Progenitor cell of endocrine pancreas (in vitro differentiated cells): ENCODE results near the gene MRTFA. TPM values are rescaled to one million over a fixed set of nuclear protein-coding genes. Genes with fewer than 3 reads are reported as not detected.
"Not testable (repeated sequence)": the region's sequence is repeated elsewhere in the genome, so short reads cannot be mapped to it uniquely, and the experiment has no call there.

Source experiments
- DNase-seq: peaks from one replicate; pipeline ENCODE4 v3.0.0; 2021; ENCODE audit warnings: low spot score; ENCODE audit not compliant: unreplicated experiment
- H3K27ac Mint-ChIP-seq: 2 replicates; pipeline ENCODE4 v1.8.0; 2021; ENCODE audit warnings: mild to moderate bottlenecking, moderate library complexity, mixed read lengths
- H3K27me3 Mint-ChIP-seq: 2 replicates; pipeline ENCODE4 v1.8.0; 2021; ENCODE audit warnings: mixed read lengths
- H3K36me3 Mint-ChIP-seq: 2 replicates; pipeline ENCODE4 v1.8.0; 2022; ENCODE audit warnings: mixed read lengths; ENCODE audit not compliant: insufficient read depth
- H3K4me1 Mint-ChIP-seq: 2 replicates; pipeline ENCODE4 v1.8.0; 2021; ENCODE audit warnings: low read depth, mixed read lengths
- H3K4me3 Mint-ChIP-seq: 2 replicates; pipeline ENCODE4 v1.8.0; 2021; ENCODE audit warnings: low read depth, mild to moderate bottlenecking, moderate library complexity, mixed read lengths
- H3K9me3 Mint-ChIP-seq: 2 replicates; pipeline ENCODE4 v1.8.0; 2021; ENCODE audit warnings: low read depth, mixed read lengths
- total RNA-seq: library from RNA; stranded (reverse); gene quantifications from 2 replicates; pipeline ENCODE4 v1.2.1, GENCODE V29; 2021
- TF ChIP-seq, protein P1 (sequence below): fragments of 200-600 bp; sonication (generic); IDR thresholded peaks from one replicate; pipeline ENCODE4 v1.5.0; 2021; ENCODE audit warnings: antibody characterized with exemption, mild to moderate bottlenecking; ENCODE audit not compliant: unreplicated experiment

MRTFA gene
- total RNA-seq, 1 donor from 2014 or later = 61.9 TPM

- H3K36me3 Mint-ChIP-seq = peaks cover 10% of the 10 kb centered on the region
- H3K27me3 Mint-ChIP-seq = no peaks in the 10 kb centered on the region
- TF ChIP-seq, protein P1, sequence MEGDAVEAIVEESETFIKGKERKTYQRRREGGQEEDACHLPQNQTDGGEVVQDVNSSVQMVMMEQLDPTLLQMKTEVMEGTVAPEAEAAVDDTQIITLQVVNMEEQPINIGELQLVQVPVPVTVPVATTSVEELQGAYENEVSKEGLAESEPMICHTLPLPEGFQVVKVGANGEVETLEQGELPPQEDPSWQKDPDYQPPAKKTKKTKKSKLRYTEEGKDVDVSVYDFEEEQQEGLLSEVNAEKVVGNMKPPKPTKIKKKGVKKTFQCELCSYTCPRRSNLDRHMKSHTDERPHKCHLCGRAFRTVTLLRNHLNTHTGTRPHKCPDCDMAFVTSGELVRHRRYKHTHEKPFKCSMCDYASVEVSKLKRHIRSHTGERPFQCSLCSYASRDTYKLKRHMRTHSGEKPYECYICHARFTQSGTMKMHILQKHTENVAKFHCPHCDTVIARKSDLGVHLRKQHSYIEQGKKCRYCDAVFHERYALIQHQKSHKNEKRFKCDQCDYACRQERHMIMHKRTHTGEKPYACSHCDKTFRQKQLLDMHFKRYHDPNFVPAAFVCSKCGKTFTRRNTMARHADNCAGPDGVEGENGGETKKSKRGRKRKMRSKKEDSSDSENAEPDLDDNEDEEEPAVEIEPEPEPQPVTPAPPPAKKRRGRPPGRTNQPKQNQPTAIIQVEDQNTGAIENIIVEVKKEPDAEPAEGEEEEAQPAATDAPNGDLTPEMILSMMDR = no peak
- no peak for DNase-seq
- no peak overlapping the region for H3K27ac Mint-ChIP-seq
- peaks cover 3% of the 10 kb centered on the region for H3K4me1 Mint-ChIP-seq
- no peak overlapping the region for H3K4me3 Mint-ChIP-seq
- H3K9me3 Mint-ChIP-seq = peaks cover 7% of the 10 kb centered on the region
These were observed 9.7 kb downstream of the MRTFA start for GRCh38 chr22:40626851-40627250.

DNA sequence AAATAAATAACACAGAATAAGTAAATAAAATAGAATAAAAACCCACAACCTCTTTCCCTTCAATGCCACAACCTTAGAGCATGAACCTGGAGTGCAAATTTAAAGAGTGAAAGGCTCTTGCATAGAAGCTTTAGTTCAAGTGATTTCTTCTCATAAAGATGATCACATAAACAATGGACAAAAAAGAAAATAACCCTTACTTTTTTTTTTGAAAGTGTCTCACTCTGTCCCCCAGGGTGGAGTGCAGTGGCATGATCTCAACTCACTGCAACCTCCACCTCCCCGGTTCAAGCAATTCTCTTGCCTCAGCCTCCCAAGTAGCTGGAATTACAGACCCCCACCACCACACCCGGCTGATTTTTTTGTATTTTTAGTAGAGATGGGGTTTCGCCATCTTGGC lies 10.7 kb downstream of the MRTFA start:
- H3K9me3 Mint-ChIP-seq = peaks cover 15% of the 10 kb centered on the region
- not testable (repeated sequence) for H3K27ac Mint-ChIP-seq, H3K4me3 Mint-ChIP-seq, DNase-seq, H3K27me3 Mint-ChIP-seq, H3K4me1 Mint-ChIP-seq
- H3K36me3 Mint-ChIP-seq = peaks cover 15% of the 10 kb centered on the region

- Mint-ChIP-seq H3K36me3 (peaks cover 20% of the 10 kb centered on the region), H3K9me3 (peaks cover 20% of the 10 kb centered on the region)
- not testable (repeated sequence) for H3K4me1 Mint-ChIP-seq, H3K27me3 Mint-ChIP-seq, DNase-seq, H3K4me3 Mint-ChIP-seq, H3K27ac Mint-ChIP-seq
These were observed 11.2 kb downstream of the MRTFA start for GRCh38 chr22:40625281-40625680.

- TF ChIP-seq, protein P1 = no peak
- Mint-ChIP-seq H3K36me3 (peaks cover 20% of the 10 kb centered on the region), H3K4me1 (peaks cover 3% of the 10 kb centered on the region), H3K27ac (peak overlapping the region; percentile 80), H3K4me3 (no peak overlapping the region), H3K27me3 (no peaks in the 10 kb centered on the region), H3K9me3 (peaks cover 20% of the 10 kb centered on the region)
- DNase-seq = no peak
These were observed 11.7 kb downstream of the MRTFA start for GRCh38 chr22:40624770-40625169.

- Mint-ChIP-seq H3K4me1 (peaks cover 4% of the 10 kb centered on the region), H3K9me3 (peaks cover 23% of the 10 kb centered on the region), H3K27ac (no peak overlapping the region), H3K27me3 (no peaks in the 10 kb centered on the region), H3K4me3 (no peak overlapping the region), H3K36me3 (peaks cover 31% of the 10 kb centered on the region)
- TF ChIP-seq, protein P1 = no peak
- DNase-seq = no peak
These were observed 15.0 kb downstream of the MRTFA start for GRCh38 chr22:40621309-40622151.

DNA sequence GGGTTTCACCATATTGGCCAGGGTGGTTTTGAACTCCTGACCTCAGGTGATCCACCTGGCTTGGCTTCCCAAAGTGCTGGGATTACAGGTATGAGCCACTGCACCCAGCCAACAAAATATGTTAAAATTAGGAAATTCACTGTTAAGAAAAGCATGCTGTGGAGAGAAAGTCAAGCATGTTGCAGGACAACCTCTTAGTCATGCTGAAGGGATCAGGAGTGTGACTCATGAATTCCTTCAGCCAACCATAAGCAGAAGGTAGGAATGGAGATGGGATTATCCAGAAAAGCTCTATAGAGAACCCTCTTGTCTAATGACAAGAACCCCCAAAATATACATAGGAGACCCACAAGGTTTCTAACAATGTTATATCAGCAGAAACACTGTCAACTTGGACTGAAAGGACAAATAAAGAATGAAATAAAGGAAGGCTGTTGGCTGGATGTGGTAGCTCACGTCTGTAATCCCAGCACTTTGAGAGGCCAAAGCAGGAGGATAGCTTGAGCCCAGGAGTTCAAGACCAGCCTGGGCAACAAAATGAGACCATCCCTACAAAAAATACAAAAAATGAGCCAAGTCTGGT lies 16.0 kb downstream of the MRTFA start:
- DNase-seq = no peak
- H3K4me3 Mint-ChIP-seq = no peak overlapping the region
- H3K27me3 Mint-ChIP-seq = no peaks in the 10 kb centered on the region
- TF ChIP-seq, protein P1 = no peak
- H3K4me1 Mint-ChIP-seq = peaks cover 9% of the 10 kb centered on the region
- no peak overlapping the region for H3K27ac Mint-ChIP-seq
- H3K9me3 Mint-ChIP-seq = peaks cover 23% of the 10 kb centered on the region
- peaks cover 31% of the 10 kb centered on the region for H3K36me3 Mint-ChIP-seq
